GM21390 (cell line): ENCODE measurements around the gene ANKRD26.
"Not testable (repeated sequence)": the region's sequence is repeated elsewhere in the genome, so short reads cannot be mapped to it uniquely, and the experiment has no call there.

ENCODE experiments used
- ATAC-seq: cut with Tn5 transposase; IDR thresholded peaks from one replicate; pipeline ENCODE4 v1.9.1; 2021; ENCODE audit not compliant: unreplicated experiment

ANKRD26 gene

GRCh38 chr10:27099916-27100812 lies at the start of gene ANKRD26:
ANKRD26 (minus strand) TSS chr10:27100494; CDS start chr10:27100326, 168 bp downstream.
- ATAC-seq: peak; percentile 79

- ATAC-seq: no peak
Observed at GRCh38 chr10:27147701-27148100, 47.4 kb upstream of the ANKRD26 start.

- ATAC-seq: no peak
Observed at GRCh38 chr10:27145937-27146336, 45.6 kb upstream of the ANKRD26 start.

- ATAC-seq: no peak
Observed at GRCh38 chr10:27143686-27144085, 43.4 kb upstream of the ANKRD26 start.

- no peak for ATAC-seq
Observed at GRCh38 chr10:27138277-27138676, 38.0 kb upstream of the ANKRD26 start.

- no peak for ATAC-seq
Observed at GRCh38 chr10:27134371-27134770, 34.1 kb upstream of the ANKRD26 start.

GRCh38 chr10:27108165-27108564 lies 7.9 kb upstream of the ANKRD26 start:
- no peak for ATAC-seq

- no peak for ATAC-seq
Observed at GRCh38 chr10:27104919-27105318, 4.6 kb upstream of the ANKRD26 start.

GRCh38 chr10:27100813-27101347 lies 586 bp upstream of the ANKRD26 start:
- ATAC-seq: no peak

GRCh38 chr10:27099448-27099847 lies 846 bp downstream of the ANKRD26 start:
- ATAC-seq: no peak

GRCh38 chr10:27088119-27089044 lies 11.9 kb downstream of the ANKRD26 start:
- ATAC-seq: no peak

- ATAC-seq: no peak
Observed at GRCh38 chr10:27072436-27073114, 27.7 kb downstream of the ANKRD26 start.

GRCh38 chr10:27068217-27068891 lies 31.9 kb downstream of the ANKRD26 start:
- ATAC-seq: no peak

GRCh38 chr10:27065084-27065483 lies 35.2 kb downstream of the ANKRD26 start:
- no peak for ATAC-seq

- ATAC-seq: no peak
Observed at GRCh38 chr10:27052656-27053055, 47.6 kb downstream of the ANKRD26 start.

GRCh38 chr10:27045247-27045646 lies 55.0 kb downstream of the ANKRD26 start:
- ATAC-seq: not testable (repeated sequence)

GRCh38 chr10:27041196-27041595 lies 59.1 kb downstream of the ANKRD26 start:
- no peak for ATAC-seq

- ATAC-seq: no peak
Observed at GRCh38 chr10:27038168-27038567, 62.1 kb downstream of the ANKRD26 start.

- ATAC-seq: no peak
Observed at GRCh38 chr10:27035163-27035562, 65.1 kb downstream of the ANKRD26 start.

GRCh38 chr10:27030060-27030459 lies 70.2 kb downstream of the ANKRD26 start:
- no peak for ATAC-seq
